Uterus (tissue), 2 donors: ENCODE measurements around the gene SYNE1.

Experiments used
- CTCF ChIP-seq, 4 experiments: fragments of 200-600 bp in 2 of 4; fragments of 450-650 bp in 2 of 4; sonication (generic) in 2 of 4; IDR thresholded peaks; one replicate each; pipeline ENCODE4 v1.5.1; 2016 to 2019; ENCODE audit warnings: antibody characterized with exemption in 4 of 4, mild to moderate bottlenecking in 2 of 4, moderate library complexity in 1 of 4
- POLR2A ChIP-seq, 2 donors: fragments of 450-650 bp; IDR thresholded peaks; one replicate each; pipeline ENCODE4 v1.6.1; 2016; ENCODE audit warnings: antibody characterized with exemption in 2 of 2, mild to moderate bottlenecking in 1 of 2, moderate library complexity in 1 of 2

DNA sequence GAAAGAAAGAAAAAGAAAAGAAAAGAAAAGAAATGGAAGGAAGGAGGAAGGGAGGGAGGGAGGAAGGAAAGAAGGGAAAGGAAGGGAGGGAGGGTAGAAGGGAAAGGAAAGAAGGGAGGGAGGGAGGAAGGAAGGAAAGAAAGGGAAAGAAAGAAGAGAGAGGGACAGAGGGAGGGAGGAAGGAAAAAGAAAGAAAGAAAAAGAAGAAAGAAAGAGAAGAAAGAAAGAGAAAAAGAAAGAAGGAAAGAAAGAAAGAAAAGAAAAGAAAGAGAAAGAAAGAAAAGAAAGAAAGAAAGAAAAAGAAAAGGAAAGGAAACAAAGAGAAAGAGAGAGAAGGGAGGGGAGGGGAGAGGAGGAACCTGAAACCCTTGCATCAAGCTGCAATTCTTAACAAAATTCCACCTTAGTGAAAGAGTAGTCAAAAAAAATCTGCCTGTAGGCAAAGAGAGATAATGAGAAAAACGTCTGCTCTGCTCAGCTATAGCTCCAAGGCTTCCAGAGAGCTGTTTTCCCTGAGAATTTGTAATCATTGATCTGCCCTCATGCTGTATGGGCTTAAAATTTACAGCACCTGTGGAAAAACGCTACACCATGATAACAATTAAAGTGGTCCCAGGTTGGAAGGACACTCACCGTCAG, 43.8 kb upstream of the SYNE1 start:
- TF ChIP-seq CTCF (IDR thresholded peaks at IDR 0.05): no peak
- TF ChIP-seq POLR2A (IDR thresholded peaks at IDR 0.05): no peak
